Measurements from ENCODE around the gene ING2.

ING2 gene

GRCh38 chr4:183540410-183541009 is 35.7 kb downstream of the ING2 start:
- H3K4me3 ChIP-seq (ENCODE audit: insufficient read depth, low read length, poor library complexity, severe bottlenecking) = no peak overlapping the region
- no peaks in the 10 kb centered on the region for H4K20me1 ChIP-seq (ENCODE audit: low read depth, low read length)
- H3K27ac ChIP-seq (ENCODE audit: low read depth, low read length) = no peak overlapping the region
- H3K4me2 ChIP-seq (ENCODE audit: low read depth, low read length, poor library complexity, severe bottlenecking) = no peak overlapping the region
- H3K27me3 ChIP-seq (ENCODE audit: low read length) = no peaks in the 10 kb centered on the region
- no peaks in the 10 kb centered on the region for H3F3A ChIP-seq (ENCODE audit: insufficient read depth)
- no peaks in the 10 kb centered on the region for H3K36me3 ChIP-seq (ENCODE audit: low read length)
- TF ChIP-seq EZH2phosphoT487 (conservative IDR thresholded peaks at IDR 0.05; ENCODE audit: low read length) = no peak
- no peak for TF ChIP-seq CTCF (IDR thresholded peaks at IDR 0.05; ENCODE audit: insufficient read depth, low read length, poor library complexity, severe bottlenecking)
- H3K79me2 ChIP-seq (ENCODE audit: insufficient read depth, low read length) = no peaks in the 10 kb centered on the region
- no peaks in the 10 kb centered on the region for H3K9me3 ChIP-seq (ENCODE audit: insufficient read depth, low read length)
- H3K9ac ChIP-seq (ENCODE audit: low read length) = no peak overlapping the region
- no peaks in the 10 kb centered on the region for H3K9me2 ChIP-seq (replicated peaks; ENCODE audit: insufficient read depth, low read length)
- no peak overlapping the region for H2AFZ ChIP-seq (ENCODE audit: low read depth, low read length, severe bottlenecking)

GRCh38 chr4:183541010-183541751 is 36.3 kb downstream of the ING2 start:
- Histone ChIP-seq H3K79me2 (ENCODE audit: insufficient read depth, low read length) (no peaks in the 10 kb centered on the region), H3K9ac (ENCODE audit: low read length) (no peak overlapping the region), H3K27me3 (ENCODE audit: low read length) (no peaks in the 10 kb centered on the region), H4K20me1 (ENCODE audit: low read depth, low read length) (no peaks in the 10 kb centered on the region), H3K4me3 (ENCODE audit: insufficient read depth, low read length, poor library complexity, severe bottlenecking) (no peak overlapping the region), H3K9me2 (replicated peaks; ENCODE audit: insufficient read depth, low read length) (no peaks in the 10 kb centered on the region), H3K4me2 (ENCODE audit: low read depth, low read length, poor library complexity, severe bottlenecking) (no peak overlapping the region), H3F3A (ENCODE audit: insufficient read depth) (no peaks in the 10 kb centered on the region), H2AFZ (ENCODE audit: low read depth, low read length, severe bottlenecking) (no peak overlapping the region), H3K9me3 (ENCODE audit: insufficient read depth, low read length) (no peaks in the 10 kb centered on the region), H3K27ac (ENCODE audit: low read depth, low read length) (no peak overlapping the region), H3K36me3 (ENCODE audit: low read length) (no peaks in the 10 kb centered on the region)
- no peak for TF ChIP-seq EZH2phosphoT487 (conservative IDR thresholded peaks at IDR 0.05; ENCODE audit: low read length)
- TF ChIP-seq CTCF (IDR thresholded peaks at IDR 0.05; ENCODE audit: insufficient read depth, low read length, poor library complexity, severe bottlenecking) = no peak

- no peak overlapping the region for H2AFZ ChIP-seq (ENCODE audit: low read depth, low read length, severe bottlenecking)
- H3K27ac ChIP-seq (ENCODE audit: low read depth, low read length) = no peak overlapping the region
- H3K4me2 ChIP-seq (ENCODE audit: low read depth, low read length, poor library complexity, severe bottlenecking) = no peak overlapping the region
- H3K9me2 ChIP-seq (replicated peaks; ENCODE audit: insufficient read depth, low read length) = no peaks in the 10 kb centered on the region
- H3K36me3 ChIP-seq (ENCODE audit: low read length) = no peaks in the 10 kb centered on the region
- no peaks in the 10 kb centered on the region for H3F3A ChIP-seq (ENCODE audit: insufficient read depth)
- no peak overlapping the region for H3K4me3 ChIP-seq (ENCODE audit: insufficient read depth, low read length, poor library complexity, severe bottlenecking)
- no peak for TF ChIP-seq CTCF (IDR thresholded peaks at IDR 0.05; ENCODE audit: insufficient read depth, low read length, poor library complexity, severe bottlenecking)
- TF ChIP-seq EZH2phosphoT487 (conservative IDR thresholded peaks at IDR 0.05; ENCODE audit: low read length) = no peak
- no peak overlapping the region for H3K9ac ChIP-seq (ENCODE audit: low read length)
- no peaks in the 10 kb centered on the region for H3K9me3 ChIP-seq (ENCODE audit: insufficient read depth, low read length)
- H3K27me3 ChIP-seq (ENCODE audit: low read length) = no peaks in the 10 kb centered on the region
- no peaks in the 10 kb centered on the region for H4K20me1 ChIP-seq (ENCODE audit: low read depth, low read length)
- no peaks in the 10 kb centered on the region for H3K79me2 ChIP-seq (ENCODE audit: insufficient read depth, low read length)
Measured at GRCh38 chr4:183541752-183542040, 36.8 kb downstream of the ING2 start.
